Panc1 (cell line): Measurements from ENCODE around the gene SMIM33. TPM values are rescaled to one million over a fixed set of nuclear protein-coding genes. Genes with fewer than 3 reads are reported as not detected.

Experiments
- ATAC-seq: fragments of 200-7000 bp; cut with Tn5 transposase; 2 replicates; pipeline ENCODE4 v1.9.1; 2020; ENCODE audit warnings: mild to moderate bottlenecking, moderate library complexity
- BruUV-seq: library from RNA; stranded (reverse); fragments of 400-500 nt; replicated peaks from 2 replicates; lab custom pipeline; 2021; lab: Mats Ljungman, UMichigan
- CTCF ChIA-PET: fragments of 300-600 bp; sonication (Branson Sonifier 250); formaldehyde crosslinking; loops from one replicate; lab custom pipeline; 2022; ENCODE audit warnings: antibody characterized with exemption; lab: Charles Lee
- POLR2A ChIA-PET: fragments of 300-600 bp; sonication (Branson Sonifier 250); formaldehyde crosslinking; loops from one replicate; lab custom pipeline; 2022; ENCODE audit warnings: antibody characterized with exemption; lab: Charles Lee
- DNase-seq: peaks from one replicate; pipeline ENCODE4 v3.0.0-alpha.2; 2010; ENCODE audit warnings: low read depth, low spot score
- H3K27ac ChIP-seq: 2 replicates; pipeline ENCODE4 v1.5.1; 2011; ENCODE audit warnings: mild to moderate bottlenecking, low read length, inconsistent platforms
- H3K27me3 ChIP-seq: fragments of 200-500 bp; sonication (Bioruptor generic); 2 replicates; pipeline ENCODE4 v1.6.0; 2014; ENCODE audit warnings: low read length, inconsistent platforms; ENCODE audit not compliant: control insufficient read depth, insufficient read depth
- H3K36me3 ChIP-seq: fragments of 200-500 bp; sonication (Bioruptor generic); 2 replicates; pipeline ENCODE4 v1.5.1; 2014; ENCODE audit warnings: inconsistent platforms, mild to moderate bottlenecking, low read length, moderate library complexity; ENCODE audit not compliant: control insufficient read depth, insufficient read depth
- H3K4me1 ChIP-seq: 2 replicates; pipeline ENCODE4 v1.5.1; 2011; ENCODE audit warnings: inconsistent platforms, mild to moderate bottlenecking, low read length, moderate library complexity; ENCODE audit not compliant: control insufficient read depth, insufficient read depth
- H3K4me3 ChIP-seq, 2 experiments: 2 replicates each; pipeline ENCODE4 v1.5.1; 2011 to 2012; ENCODE audit warnings: low read depth in 2 of 2, low read length in 2 of 2, mild to moderate bottlenecking in 2 of 2, inconsistent platforms in 1 of 2, moderate library complexity in 1 of 2
- H3K9me3 ChIP-seq: fragments of 200-500 bp; sonication (Bioruptor generic); 2 replicates; pipeline ENCODE4 v1.5.1; 2014; ENCODE audit warnings: low read depth, mild to moderate bottlenecking, inconsistent platforms, low read length, moderate library complexity; ENCODE audit not compliant: control insufficient read depth, insufficient read depth
- POLR2AphosphoS5 ChIP-seq: IDR thresholded peaks from 2 replicates; pipeline ENCODE4 v1.6.1; 2012; ENCODE audit warnings: mild to moderate bottlenecking, low read depth, low read length, moderate library complexity
- SIN3A ChIP-seq: IDR thresholded peaks from 2 replicates; pipeline ENCODE4 v1.6.1; 2012; ENCODE audit warnings: low read depth, mild to moderate bottlenecking, low read length, moderate library complexity, borderline replicate concordance; ENCODE audit not compliant: insufficient read depth
- TCF7L2 ChIP-seq: IDR thresholded peaks from 2 replicates; pipeline ENCODE4 v1.6.1; 2011; ENCODE audit warnings: mild to moderate bottlenecking, low read depth, low read length, inconsistent platforms
- in situ Hi-C: cut with HindIII; loops from 2 replicates; pipeline ENCODE4 v1.10.0; 2016; ENCODE audit warnings: low sequenced_read_pairs, low pct_unique_long_range_greater_than_20kb
- intact Hi-C: fragments of 100-400 bp; cut with micrococcal nuclease; formaldehyde crosslinking; loops from one replicate; pipeline ENCODE4 v1.10.0; 2022; ENCODE audit not compliant: unreplicated experiment
- total RNA-seq: library from RNA; stranded (reverse); gene quantifications from one replicate; pipeline ENCODE4 v1.2.1, GENCODE V29; 2021; ENCODE audit not compliant: unreplicated experiment
- TF ChIP-seq, protein P1 (sequence below): fragments of 450-650 bp; IDR thresholded peaks from 2 replicates; pipeline ENCODE4 v1.5.1; 2017; ENCODE audit warnings: mild to moderate bottlenecking
- TF ChIP-seq, protein P2 (sequence below), 2 experiments: IDR thresholded peaks; 2 replicates each; pipeline ENCODE4 v1.6.1; 2011 to 2012; ENCODE audit warnings: low read depth in 2 of 2, control low read depth in 1 of 2, low read length in 1 of 2, mild to moderate bottlenecking in 1 of 2, moderate library complexity in 1 of 2; ENCODE audit not compliant: insufficient read depth in 1 of 2

Gene SMIM33
- total RNA-seq, 1 experiment from 2014 or later: not detected

GRCh38 chr5:139454568-139455290 lies 16.1 kb upstream of the SMIM33 start:
- Histone ChIP-seq H3K36me3 (no peaks in the 10 kb centered on the region), H3K27me3 (no peaks in the 10 kb centered on the region), H3K9me3 (no peaks in the 10 kb centered on the region), H3K27ac (no peak overlapping the region), H3K4me3 (no peak overlapping the region), H3K4me1 (no peaks in the 10 kb centered on the region)
- ChIA-PET CTCF (no interaction called here), POLR2A (no interaction called here)
- in situ Hi-C loops: no loop called here
- TF ChIP-seq TCF7L2 (no peak), POLR2AphosphoS5 (no peak), SIN3A (no peak)
- TF ChIP-seq, protein P1, sequence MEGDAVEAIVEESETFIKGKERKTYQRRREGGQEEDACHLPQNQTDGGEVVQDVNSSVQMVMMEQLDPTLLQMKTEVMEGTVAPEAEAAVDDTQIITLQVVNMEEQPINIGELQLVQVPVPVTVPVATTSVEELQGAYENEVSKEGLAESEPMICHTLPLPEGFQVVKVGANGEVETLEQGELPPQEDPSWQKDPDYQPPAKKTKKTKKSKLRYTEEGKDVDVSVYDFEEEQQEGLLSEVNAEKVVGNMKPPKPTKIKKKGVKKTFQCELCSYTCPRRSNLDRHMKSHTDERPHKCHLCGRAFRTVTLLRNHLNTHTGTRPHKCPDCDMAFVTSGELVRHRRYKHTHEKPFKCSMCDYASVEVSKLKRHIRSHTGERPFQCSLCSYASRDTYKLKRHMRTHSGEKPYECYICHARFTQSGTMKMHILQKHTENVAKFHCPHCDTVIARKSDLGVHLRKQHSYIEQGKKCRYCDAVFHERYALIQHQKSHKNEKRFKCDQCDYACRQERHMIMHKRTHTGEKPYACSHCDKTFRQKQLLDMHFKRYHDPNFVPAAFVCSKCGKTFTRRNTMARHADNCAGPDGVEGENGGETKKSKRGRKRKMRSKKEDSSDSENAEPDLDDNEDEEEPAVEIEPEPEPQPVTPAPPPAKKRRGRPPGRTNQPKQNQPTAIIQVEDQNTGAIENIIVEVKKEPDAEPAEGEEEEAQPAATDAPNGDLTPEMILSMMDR: no peak
- TF ChIP-seq, protein P2, sequence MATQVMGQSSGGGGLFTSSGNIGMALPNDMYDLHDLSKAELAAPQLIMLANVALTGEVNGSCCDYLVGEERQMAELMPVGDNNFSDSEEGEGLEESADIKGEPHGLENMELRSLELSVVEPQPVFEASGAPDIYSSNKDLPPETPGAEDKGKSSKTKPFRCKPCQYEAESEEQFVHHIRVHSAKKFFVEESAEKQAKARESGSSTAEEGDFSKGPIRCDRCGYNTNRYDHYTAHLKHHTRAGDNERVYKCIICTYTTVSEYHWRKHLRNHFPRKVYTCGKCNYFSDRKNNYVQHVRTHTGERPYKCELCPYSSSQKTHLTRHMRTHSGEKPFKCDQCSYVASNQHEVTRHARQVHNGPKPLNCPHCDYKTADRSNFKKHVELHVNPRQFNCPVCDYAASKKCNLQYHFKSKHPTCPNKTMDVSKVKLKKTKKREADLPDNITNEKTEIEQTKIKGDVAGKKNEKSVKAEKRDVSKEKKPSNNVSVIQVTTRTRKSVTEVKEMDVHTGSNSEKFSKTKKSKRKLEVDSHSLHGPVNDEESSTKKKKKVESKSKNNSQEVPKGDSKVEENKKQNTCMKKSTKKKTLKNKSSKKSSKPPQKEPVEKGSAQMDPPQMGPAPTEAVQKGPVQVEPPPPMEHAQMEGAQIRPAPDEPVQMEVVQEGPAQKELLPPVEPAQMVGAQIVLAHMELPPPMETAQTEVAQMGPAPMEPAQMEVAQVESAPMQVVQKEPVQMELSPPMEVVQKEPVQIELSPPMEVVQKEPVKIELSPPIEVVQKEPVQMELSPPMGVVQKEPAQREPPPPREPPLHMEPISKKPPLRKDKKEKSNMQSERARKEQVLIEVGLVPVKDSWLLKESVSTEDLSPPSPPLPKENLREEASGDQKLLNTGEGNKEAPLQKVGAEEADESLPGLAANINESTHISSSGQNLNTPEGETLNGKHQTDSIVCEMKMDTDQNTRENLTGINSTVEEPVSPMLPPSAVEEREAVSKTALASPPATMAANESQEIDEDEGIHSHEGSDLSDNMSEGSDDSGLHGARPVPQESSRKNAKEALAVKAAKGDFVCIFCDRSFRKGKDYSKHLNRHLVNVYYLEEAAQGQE (IDR thresholded peaks at IDR 0.05; ENCODE audit: insufficient read depth in 1 of 2, low read depth in 2 of 2, low read length in 1 of 2): no peak
- BruUV-seq: no TSS peak
- intact Hi-C loops: no loop called here
- DNase-seq (no peak), ATAC-seq (peak; percentile 47; the same call in 1 of the 2 replicates)

GRCh38 chr5:139456776-139457175 lies 14.0 kb upstream of the SMIM33 start:
- H3K4me3 ChIP-seq: no peak overlapping the region
- ATAC-seq (no peak), DNase-seq (no peak)
- TF ChIP-seq, protein P1: no peak
- no peak for TF ChIP-seq POLR2AphosphoS5
- no peak for TF ChIP-seq SIN3A
- TF ChIP-seq TCF7L2: no peak
- TF ChIP-seq, protein P2 (IDR thresholded peaks at IDR 0.05; ENCODE audit: insufficient read depth in 1 of 2, low read depth in 2 of 2, low read length in 1 of 2): no peak
- ChIA-PET POLR2A (no interaction called here), CTCF (no interaction called here)
- no peaks in the 10 kb centered on the region for H3K36me3 ChIP-seq
- H3K27me3 ChIP-seq: no peaks in the 10 kb centered on the region
- no peaks in the 10 kb centered on the region for H3K9me3 ChIP-seq
- in situ Hi-C loops: no loop called here
- intact Hi-C loops: no loop called here
- H3K4me1 ChIP-seq: no peaks in the 10 kb centered on the region
- no TSS peak for BruUV-seq
- H3K27ac ChIP-seq: no peak overlapping the region
